EL (cell line): Measurements from ENCODE around the gene GBX2.

Experiments used
- DNase-seq: peaks from one replicate; pipeline ENCODE4 v3.0.0-alpha.2; 2016

Gene GBX2

GRCh38 chr2:236166796-236167296 is 1.3 kb downstream of the GBX2 start:
- no peak for DNase-seq

- DNase-seq = no peak
Observed at GRCh38 chr2:236165842-236166795, 2.1 kb downstream of the GBX2 start.

GRCh38 chr2:236164925-236165841 is 3.0 kb downstream of the GBX2 start:
- DNase-seq = no peak

- DNase-seq = peak; percentile 21
Observed at GRCh38 chr2:236164201-236164924, 3.8 kb downstream of the GBX2 start.

GRCh38 chr2:236163471-236164200 is 4.5 kb downstream of the GBX2 start:
- DNase-seq = no peak

- DNase-seq = no peak
Observed at GRCh38 chr2:236162882-236163470, 5.2 kb downstream of the GBX2 start.

GRCh38 chr2:236162031-236162845 is 5.9 kb downstream of the GBX2 start:
- DNase-seq = no peak

- no peak for DNase-seq
Observed at GRCh38 chr2:236161531-236161930, 6.7 kb downstream of the GBX2 start.

GRCh38 chr2:236161082-236161462 is 7.1 kb downstream of the GBX2 start:
- DNase-seq = no peak

GRCh38 chr2:236160366-236161081 is 7.7 kb downstream of the GBX2 start:
- no peak for DNase-seq

GRCh38 chr2:236159778-236160170 is 8.4 kb downstream of the GBX2 start:
- no peak for DNase-seq

- DNase-seq = no peak
Observed at GRCh38 chr2:236158969-236159777, 9.0 kb downstream of the GBX2 start.

GRCh38 chr2:236157815-236158498 is 10.2 kb downstream of the GBX2 start:
- no peak for DNase-seq

GRCh38 chr2:236157366-236157765 is 10.8 kb downstream of the GBX2 start:
- no peak for DNase-seq

GRCh38 chr2:236156860-236157194 is 11.4 kb downstream of the GBX2 start:
- DNase-seq = no peak

GRCh38 chr2:236156095-236156859 is 11.9 kb downstream of the GBX2 start:
- no peak for DNase-seq

- DNase-seq = no peak
Observed at GRCh38 chr2:236155406-236155805, 12.8 kb downstream of the GBX2 start.

- no peak for DNase-seq
Observed at GRCh38 chr2:236146436-236146835, 21.8 kb downstream of the GBX2 start.
